Measurements from ENCODE around the gene CHST4. TPM values are rescaled to one million over a fixed set of nuclear protein-coding genes. Genes with fewer than 3 reads are reported as not detected.
A peak's percentile ranks its signal among the peaks of the same experiment; 100 is the strongest.

CHST4 gene
- total and polyA plus RNA-seq, 2 donors from 2014 or later = not detected

DNA sequence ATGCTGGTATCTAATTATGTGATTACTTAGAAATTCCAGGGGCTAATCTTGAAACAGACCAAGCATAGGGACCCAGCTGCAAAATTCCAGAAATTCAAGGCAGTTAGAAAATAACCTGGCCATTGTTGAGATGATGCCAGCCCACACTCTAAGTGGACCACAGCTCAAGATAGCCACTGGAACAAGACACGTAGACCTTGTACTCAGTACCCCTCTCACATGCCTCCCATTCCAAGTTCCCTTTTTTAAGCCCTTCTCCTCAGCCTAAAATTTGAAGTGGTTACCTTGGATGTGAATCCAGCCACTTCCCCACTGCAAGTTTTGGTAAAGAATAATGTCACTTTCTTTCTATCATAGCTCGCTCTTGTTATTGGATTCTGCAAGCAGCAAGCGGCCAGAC lies 33.0 kb upstream of the CHST4 start:
- H3K27ac ChIP-seq (ENCODE audit: low read depth in 2 of 2, low read length in 2 of 2) = no peak overlapping the region
- H3K9me3 ChIP-seq (ENCODE audit: control insufficient read depth in 2 of 3, insufficient read depth in 1 of 3, low read length in 3 of 3) = no peaks in the 10 kb centered on the region
- H3K4me3 ChIP-seq (ENCODE audit: low read length in 3 of 3) = no peak overlapping the region
- intact Hi-C loops (cut with DNase I) = no loop called here
- no peak overlapping the region for H3K9ac ChIP-seq (ENCODE audit: low read length in 3 of 3)
- FAIRE-seq = no peak
- H3K36me3 ChIP-seq (ENCODE audit: control insufficient read depth in 2 of 3, insufficient read depth in 3 of 3, low read length in 3 of 3) = no peaks in the 10 kb centered on the region
- TF ChIP-seq, protein P1, sequence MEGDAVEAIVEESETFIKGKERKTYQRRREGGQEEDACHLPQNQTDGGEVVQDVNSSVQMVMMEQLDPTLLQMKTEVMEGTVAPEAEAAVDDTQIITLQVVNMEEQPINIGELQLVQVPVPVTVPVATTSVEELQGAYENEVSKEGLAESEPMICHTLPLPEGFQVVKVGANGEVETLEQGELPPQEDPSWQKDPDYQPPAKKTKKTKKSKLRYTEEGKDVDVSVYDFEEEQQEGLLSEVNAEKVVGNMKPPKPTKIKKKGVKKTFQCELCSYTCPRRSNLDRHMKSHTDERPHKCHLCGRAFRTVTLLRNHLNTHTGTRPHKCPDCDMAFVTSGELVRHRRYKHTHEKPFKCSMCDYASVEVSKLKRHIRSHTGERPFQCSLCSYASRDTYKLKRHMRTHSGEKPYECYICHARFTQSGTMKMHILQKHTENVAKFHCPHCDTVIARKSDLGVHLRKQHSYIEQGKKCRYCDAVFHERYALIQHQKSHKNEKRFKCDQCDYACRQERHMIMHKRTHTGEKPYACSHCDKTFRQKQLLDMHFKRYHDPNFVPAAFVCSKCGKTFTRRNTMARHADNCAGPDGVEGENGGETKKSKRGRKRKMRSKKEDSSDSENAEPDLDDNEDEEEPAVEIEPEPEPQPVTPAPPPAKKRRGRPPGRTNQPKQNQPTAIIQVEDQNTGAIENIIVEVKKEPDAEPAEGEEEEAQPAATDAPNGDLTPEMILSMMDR (IDR thresholded peaks at IDR 0.05; ENCODE audit: borderline replicate concordance, extremely low read depth, insufficient read depth) = no peak
- no peak for DNase-seq
- H3K4me1 ChIP-seq (ENCODE audit: control insufficient read depth in 2 of 3, insufficient read depth in 2 of 3, low read depth in 1 of 3, low read length in 3 of 3) = no peaks in the 10 kb centered on the region
- H3K27me3 ChIP-seq (ENCODE audit: control insufficient read depth, insufficient read depth, low read length) = no peaks in the 10 kb centered on the region

DNA sequence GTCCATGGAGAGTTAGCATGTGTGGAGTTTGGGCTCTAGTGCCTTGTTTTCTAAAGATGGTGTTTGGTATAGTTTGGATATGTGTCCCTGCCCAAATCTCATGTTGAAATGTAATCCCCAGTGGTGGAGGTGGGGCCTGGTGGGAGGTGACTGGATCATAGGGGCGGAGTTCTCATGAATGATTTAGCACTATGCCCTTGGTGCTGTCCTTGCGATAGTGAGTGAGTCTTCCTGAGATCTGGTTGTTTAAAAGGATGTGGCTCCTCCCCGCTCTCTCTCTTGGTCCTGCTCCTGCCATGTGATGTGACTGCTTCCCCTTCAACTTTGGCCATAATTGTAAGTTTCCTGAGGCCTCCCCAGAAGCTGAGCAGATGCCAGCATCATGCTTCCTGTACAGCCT lies 28.2 kb upstream of the CHST4 start:
- no peaks in the 10 kb centered on the region for H3K4me1 ChIP-seq (ENCODE audit: control insufficient read depth in 2 of 3, insufficient read depth in 2 of 3, low read depth in 1 of 3, low read length in 3 of 3)
- TF ChIP-seq, protein P1 (IDR thresholded peaks at IDR 0.05; ENCODE audit: borderline replicate concordance, extremely low read depth, insufficient read depth) = no peak
- no peak overlapping the region for H3K9ac ChIP-seq (ENCODE audit: low read length in 3 of 3)
- no peak overlapping the region for H3K4me3 ChIP-seq (ENCODE audit: low read length in 3 of 3)
- no peak for DNase-seq
- H3K9me3 ChIP-seq (ENCODE audit: control insufficient read depth in 2 of 3, insufficient read depth in 1 of 3, low read length in 3 of 3) = no peaks in the 10 kb centered on the region
- no peak overlapping the region for H3K27ac ChIP-seq (ENCODE audit: low read depth in 2 of 2, low read length in 2 of 2)
- intact Hi-C loops (cut with DNase I) = no loop called here
- no peak for FAIRE-seq
- H3K27me3 ChIP-seq (ENCODE audit: control insufficient read depth, insufficient read depth, low read length) = no peaks in the 10 kb centered on the region
- no peaks in the 10 kb centered on the region for H3K36me3 ChIP-seq (ENCODE audit: control insufficient read depth in 2 of 3, insufficient read depth in 3 of 3, low read length in 3 of 3)

DNA sequence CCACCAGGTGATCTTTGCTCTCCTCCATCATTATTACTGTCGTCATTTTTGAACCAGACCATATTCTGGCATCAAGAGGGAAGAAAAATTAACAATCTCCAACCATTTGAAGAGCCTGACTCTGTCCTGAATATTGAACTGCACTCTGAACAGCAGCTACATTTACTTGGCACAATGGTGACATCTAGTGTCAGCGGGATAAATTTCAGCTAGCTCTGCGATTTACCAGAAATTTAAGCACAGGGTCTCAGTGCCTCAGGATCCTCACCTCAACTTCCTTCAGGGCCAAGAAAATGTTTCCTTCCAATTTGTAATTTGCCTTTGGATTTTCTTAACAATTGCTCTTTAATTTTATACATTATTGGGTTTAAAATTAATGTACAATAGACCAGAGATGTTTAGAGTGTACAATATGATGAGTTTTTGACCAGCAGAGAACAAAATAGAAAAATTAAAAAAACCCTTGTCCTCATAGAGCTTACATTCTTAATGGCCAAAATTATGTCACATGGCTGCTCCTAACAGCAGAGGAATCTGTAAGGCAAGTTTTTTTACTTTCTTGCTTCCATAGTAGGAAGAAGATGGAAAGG lies 26.4 kb upstream of the CHST4 start:
- Histone ChIP-seq H3K27ac (ENCODE audit: low read depth in 2 of 2, low read length in 2 of 2) (no peak overlapping the region), H3K9me3 (ENCODE audit: control insufficient read depth in 2 of 3, insufficient read depth in 1 of 3, low read length in 3 of 3) (no peaks in the 10 kb centered on the region), H3K9ac (ENCODE audit: low read length in 3 of 3) (no peak overlapping the region), H3K4me1 (ENCODE audit: control insufficient read depth in 2 of 3, insufficient read depth in 2 of 3, low read depth in 1 of 3, low read length in 3 of 3) (no peaks in the 10 kb centered on the region), H3K36me3 (ENCODE audit: control insufficient read depth in 2 of 3, insufficient read depth in 3 of 3, low read length in 3 of 3) (no peaks in the 10 kb centered on the region), H3K4me3 (ENCODE audit: low read length in 3 of 3) (no peak overlapping the region), H3K27me3 (ENCODE audit: control insufficient read depth, insufficient read depth, low read length) (no peaks in the 10 kb centered on the region)
- FAIRE-seq (no peak), DNase-seq (peak in 4 of 5 donors; percentile 41 to 72 (median 62))
- intact Hi-C loops (cut with DNase I) = loop anchor here (5.0 kb wide), 1 partner anchor 88 kb away; no protein-coding TSS in a partner anchor
- TF ChIP-seq, protein P1 (IDR thresholded peaks at IDR 0.05; ENCODE audit: borderline replicate concordance, extremely low read depth, insufficient read depth) = peak; percentile 60

DNA sequence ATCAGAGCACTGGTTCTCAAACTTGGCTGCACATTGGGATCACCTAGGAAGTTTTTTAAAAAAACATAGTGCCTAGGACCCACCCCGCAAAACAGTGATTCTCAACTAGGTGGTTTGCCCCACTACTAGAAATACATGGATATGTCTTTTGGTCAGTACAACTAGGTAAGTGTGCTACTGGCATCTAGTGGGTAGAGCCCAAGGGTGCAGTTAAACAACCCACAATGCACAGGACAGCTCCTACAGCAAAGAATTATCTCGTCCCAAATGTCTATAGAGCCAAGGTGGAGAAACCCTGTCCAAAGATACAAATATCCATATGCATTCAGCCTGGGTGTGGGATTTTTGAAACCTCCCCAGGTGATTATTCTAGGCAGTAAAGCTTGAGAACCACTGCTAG lies 25.3 kb upstream of the CHST4 start:
- Histone ChIP-seq H3K4me1 (ENCODE audit: control insufficient read depth in 2 of 3, insufficient read depth in 2 of 3, low read depth in 1 of 3, low read length in 3 of 3) (no peaks in the 10 kb centered on the region), H3K9me3 (ENCODE audit: control insufficient read depth in 2 of 3, insufficient read depth in 1 of 3, low read length in 3 of 3) (no peaks in the 10 kb centered on the region), H3K4me3 (ENCODE audit: low read length in 3 of 3) (no peak overlapping the region), H3K27ac (ENCODE audit: low read depth in 2 of 2, low read length in 2 of 2) (no peak overlapping the region), H3K36me3 (ENCODE audit: control insufficient read depth in 2 of 3, insufficient read depth in 3 of 3, low read length in 3 of 3) (no peaks in the 10 kb centered on the region), H3K9ac (ENCODE audit: low read length in 3 of 3) (no peak overlapping the region), H3K27me3 (ENCODE audit: control insufficient read depth, insufficient read depth, low read length) (no peaks in the 10 kb centered on the region)
- no peak for DNase-seq
- intact Hi-C loops (cut with DNase I) = loop anchor here (5.0 kb wide), 1 partner anchor 89 kb away; no protein-coding TSS in a partner anchor
- FAIRE-seq = no peak
- TF ChIP-seq, protein P1 (IDR thresholded peaks at IDR 0.05; ENCODE audit: borderline replicate concordance, extremely low read depth, insufficient read depth) = no peak

Data from kidney (tissue), 14 donors.